MM.1S (cell line): ENCODE data around the gene ARPC5.

Experiments
- DNase-seq: peaks from one replicate; pipeline ENCODE4 v3.0.0-alpha.2; 2015
- H2AFZ ChIP-seq: fragments of 300-600 bp; sonication (generic); 2 replicates; pipeline ENCODE4 v1.6.0; 2016; ENCODE audit warnings: antibody characterized with exemption, low read length
- H3F3A ChIP-seq: fragments of 300-600 bp; sonication (generic); 2 replicates; pipeline ENCODE4 v1.6.1; 2016; ENCODE audit warnings: mild to moderate bottlenecking, antibody characterized with exemption, low read length, moderate library complexity, mixed read lengths; ENCODE audit not compliant: insufficient read depth
- H3K27ac ChIP-seq: fragments of 300-600 bp; sonication (generic); 2 replicates; pipeline ENCODE4 v1.5.1; 2016; ENCODE audit warnings: mild to moderate bottlenecking, low read length
- H3K27me3 ChIP-seq: fragments of 300-600 bp; sonication (generic); replicated peaks from 2 replicates; pipeline ENCODE4 v1.6.0; 2016; ENCODE audit warnings: low read length; ENCODE audit not compliant: insufficient read depth
- H3K36me3 ChIP-seq: fragments of 300-600 bp; sonication (generic); replicated peaks from 2 replicates; pipeline ENCODE4 v1.6.1; 2016; ENCODE audit warnings: mild to moderate bottlenecking, low read length, mixed read lengths; ENCODE audit not compliant: insufficient read depth
- H3K4me1 ChIP-seq: fragments of 300-600 bp; sonication (generic); 2 replicates; pipeline ENCODE4 v1.6.1; 2016; ENCODE audit warnings: low read length, mixed read lengths
- H3K4me2 ChIP-seq: fragments of 300-600 bp; sonication (generic); 2 replicates; pipeline ENCODE4 v1.6.0; 2016; ENCODE audit warnings: low read depth, low read length
- H3K4me3 ChIP-seq: fragments of 300-600 bp; sonication (generic); 2 replicates; pipeline ENCODE4 v1.5.1; 2016; ENCODE audit warnings: low read length, mixed read lengths
- H3K79me2 ChIP-seq: fragments of 300-600 bp; sonication (generic); 2 replicates; pipeline ENCODE4 v1.6.1; 2016; ENCODE audit warnings: mixed run types, low read length, mixed read lengths
- H3K9ac ChIP-seq: fragments of 300-600 bp; sonication (generic); 2 replicates; pipeline ENCODE4 v1.6.1; 2016; ENCODE audit warnings: low read length, mixed read lengths
- H3K9me2 ChIP-seq: fragments of 300-600 bp; sonication (generic); replicated peaks from 2 replicates; pipeline ENCODE4 v1.6.1; 2016; ENCODE audit warnings: mild to moderate bottlenecking, low read length, mixed read lengths; ENCODE audit not compliant: insufficient read depth
- H3K9me3 ChIP-seq: fragments of 300-600 bp; sonication (generic); replicated peaks from 2 replicates; pipeline ENCODE4 v1.6.1; 2016; ENCODE audit warnings: mild to moderate bottlenecking, low read length, mixed read lengths; ENCODE audit not compliant: insufficient read depth
- H4K20me1 ChIP-seq: fragments of 300-600 bp; sonication (generic); 2 replicates; pipeline ENCODE4 v1.6.1; 2016; ENCODE audit warnings: mild to moderate bottlenecking, low read length, moderate library complexity, mixed read lengths; ENCODE audit not compliant: insufficient read depth
- CTCF ChIP-seq: fragments of 300-600 bp; sonication (generic); IDR thresholded peaks from 2 replicates; pipeline ENCODE4 v1.5.1; 2016; ENCODE audit warnings: antibody characterized with exemption, low read length, mixed read lengths
- EZH2 ChIP-seq: fragments of 300-600 bp; sonication (generic); optimal IDR thresholded peaks from 2 replicates; pipeline ENCODE3; 2017; ENCODE audit warnings: low read depth, mild to moderate bottlenecking, antibody characterized with exemption, low read length, mixed read lengths
- EZH2phosphoT487 ChIP-seq: fragments of 300-600 bp; sonication (generic); IDR thresholded peaks from 2 replicates; pipeline ENCODE4 v1.6.1; 2018; ENCODE audit warnings: antibody characterized with exemption, low read length

ARPC5 gene

GRCh38 chr1:183652547-183653461, 17.2 kb upstream of the ARPC5 start, which contains the start of gene APOBEC4:
TSS of gene APOBEC4 (minus strand) at chr1:183653316. CDS start at chr1:183648781, 4,535 bp downstream.
- Histone ChIP-seq H3K4me1 (peaks cover 45% of the 10 kb centered on the region), H4K20me1 (no peaks in the 10 kb centered on the region), H3K4me2 (peak within 1 kb of the TSS; percentile 56), H3K4me3 (no peak within 1 kb of the TSS), H3K36me3 (no peaks in the 10 kb centered on the region), H2AFZ (peak within 1 kb of the TSS; percentile 32), H3K27ac (peak within 1 kb of the TSS; percentile 15), H3K9me3 (no peaks in the 10 kb centered on the region), H3K27me3 (no peaks in the 10 kb centered on the region), H3K9me2 (no peaks in the 10 kb centered on the region), H3F3A (peaks cover 8% of the 10 kb centered on the region), H3K79me2 (no peaks in the 10 kb centered on the region), H3K9ac (no peak within 1 kb of the TSS)
- TF ChIP-seq CTCF (no peak), EZH2phosphoT487 (no peak), EZH2 (no peak)
- no peak for DNase-seq

- Histone ChIP-seq H2AFZ (no peak overlapping the region), H3K4me2 (no peak overlapping the region), H3K9ac (no peak overlapping the region), H3K9me3 (no peaks in the 10 kb centered on the region), H3K27ac (no peak overlapping the region), H3K27me3 (no peaks in the 10 kb centered on the region), H3K4me3 (no peak overlapping the region), H3K4me1 (peaks cover 45% of the 10 kb centered on the region), H4K20me1 (no peaks in the 10 kb centered on the region), H3F3A (peaks cover 8% of the 10 kb centered on the region), H3K79me2 (no peaks in the 10 kb centered on the region), H3K36me3 (no peaks in the 10 kb centered on the region), H3K9me2 (no peaks in the 10 kb centered on the region)
- TF ChIP-seq EZH2phosphoT487 (no peak), EZH2 (no peak), CTCF (no peak)
- DNase-seq: peak; percentile 19
Measured at GRCh38 chr1:183652107-183652506, 16.5 kb upstream of the ARPC5 start.

GRCh38 chr1:183651612-183652011, 16.0 kb upstream of the ARPC5 start:
- H3K4me3 ChIP-seq: no peak overlapping the region
- no peaks in the 10 kb centered on the region for H3K36me3 ChIP-seq
- H3F3A ChIP-seq: peaks cover 8% of the 10 kb centered on the region
- H2AFZ ChIP-seq: no peak overlapping the region
- TF ChIP-seq EZH2 (no peak), EZH2phosphoT487 (no peak), CTCF (no peak)
- H3K4me2 ChIP-seq: no peak overlapping the region
- no peaks in the 10 kb centered on the region for H3K9me3 ChIP-seq
- H3K27ac ChIP-seq: no peak overlapping the region
- H3K4me1 ChIP-seq: peaks cover 45% of the 10 kb centered on the region
- DNase-seq: no peak
- H3K9ac ChIP-seq: no peak overlapping the region
- no peaks in the 10 kb centered on the region for H4K20me1 ChIP-seq
- no peaks in the 10 kb centered on the region for H3K79me2 ChIP-seq
- H3K27me3 ChIP-seq: no peaks in the 10 kb centered on the region
- H3K9me2 ChIP-seq: no peaks in the 10 kb centered on the region
